ENCODE data around the gene EXOG.

- no peak for TF ChIP-seq CTCF (IDR thresholded peaks at IDR 0.05; ENCODE audit: low read length)
- TF ChIP-seq EZH2 (IDR thresholded peaks at IDR 0.05; ENCODE audit: borderline replicate concordance, low read length) = no peak
These were observed 17.2 kb upstream of the EXOG start for GRCh38 chr3:38478901-38479300.

All from OCI-LY1 (cell line).